ENCODE results near the gene XYLT1. TPM values are rescaled to one million over a fixed set of nuclear protein-coding genes. Genes with fewer than 3 reads are reported as not detected.
A peak's percentile ranks its signal among the peaks of the same experiment; 100 is the strongest.

The XYLT1 gene
- total RNA-seq, 5 donors from 2014 or later (not counting 1 experiment from before 2014, with no cell fraction given), result 25.8 to 70.6 (median 57.8) TPM

GRCh38 chr16:17346621-17347569 lies 123.9 kb downstream of the XYLT1 start:
- Histone ChIP-seq H3K9me3 (no peaks in the 10 kb centered on the region), H3K27me3 (replicated peaks in 1 of 2; ENCODE audit: control insufficient read depth in 2 of 2, extremely low read depth in 1 of 2, insufficient read depth in 2 of 2, low read length in 1 of 2) (no peaks in the 10 kb centered on the region), H3K27ac (ENCODE audit: low read length) (peak overlapping the region; percentile 61), H3K36me3 (ENCODE audit: control insufficient read depth in 2 of 2, extremely low read depth in 1 of 2, insufficient read depth in 1 of 2, low read length in 1 of 2) (peaks cover 0 to 2% of the 10 kb centered on the region in 2 donors), H3K4me1 (ENCODE audit: control insufficient read depth in 1 of 2, extremely low read depth in 1 of 2, insufficient read depth in 2 of 2, low read length in 2 of 2) (peaks cover 23 to 73% of the 10 kb centered on the region in 2 experiments), H3K4me3 (ENCODE audit: control insufficient read depth in 1 of 2, extremely low read depth in 1 of 2, low read length in 1 of 2) (no peak overlapping the region)
- POLR2A ChIA-PET, result interaction anchor here (0.6 to 1.0 kb wide), 7 partner anchors 11 to 122 kb away, joined by 3 to 8 read pairs (median 4); no protein-coding TSS in a partner anchor
- Mint-ChIP-seq H3K4me1 (peaks cover 73 to 85% (median 76%) of the 10 kb centered on the region in 3 donors), H3K27ac (peak overlapping the region; percentile 87 to 91), H3K36me3 (peaks cover 29% of the 10 kb centered on the region), H3K9me3 (no peaks in the 10 kb centered on the region), H3K27me3 (no peaks in the 10 kb centered on the region), H3K4me3 (peak overlapping the region; percentile 37 to 62 (median 43))
- CTCF ChIA-PET, result interaction anchor here (1.0 to 1.2 kb wide), 2 partner anchors 12 to 13 kb away, joined by 3 to 7 read pairs; no protein-coding TSS in a partner anchor
- DNase-seq (no peak), ATAC-seq (replicated peaks in 1 of 4) (peak in 3 of 4 experiments; percentile 36 to 59 (median 54))
- WGBS (ENCODE audit: insufficient coverage), result 33% methylated on average over 4 of the region's 12 CpGs

- Mint-ChIP-seq H3K27me3 (no peaks in the 10 kb centered on the region), H3K4me3 (peak overlapping the region in 1 of 3 donors; percentile 65), H3K4me1 (peaks cover 76 to 89% (median 85%) of the 10 kb centered on the region in 3 donors), H3K36me3 (peaks cover 20% of the 10 kb centered on the region), H3K9me3 (no peaks in the 10 kb centered on the region), H3K27ac (peak overlapping the region; percentile 45 to 63)
- H3K27ac ChIP-seq (ENCODE audit: low read length), result no peak overlapping the region
- ChIA-PET CTCF (interaction anchor here in 1 of 2 donors (0.6 to 1.2 kb wide), 2 partner anchors 15 to 1921 kb away, joined by 3 read pairs; no protein-coding TSS in a partner anchor), POLR2A (interaction anchor here (0.8 to 1.0 kb wide), 2 partner anchors 12 to 20 kb away, joined by 3 to 7 read pairs; no protein-coding TSS in a partner anchor)
- DNase-seq (no peak), ATAC-seq (replicated peaks in 1 of 4) (peak in 1 of 4 experiments; percentile 13)
- 71% methylated on average over 5 of the region's 5 CpGs for WGBS (ENCODE audit: insufficient coverage)
- peaks cover 40 to 81% of the 10 kb centered on the region in 2 experiments for H3K4me1 ChIP-seq (ENCODE audit: control insufficient read depth in 1 of 2, extremely low read depth in 1 of 2, insufficient read depth in 2 of 2, low read length in 2 of 2)
- H3K27me3 ChIP-seq (replicated peaks in 1 of 2; ENCODE audit: control insufficient read depth in 2 of 2, extremely low read depth in 1 of 2, insufficient read depth in 2 of 2, low read length in 1 of 2), result no peaks in the 10 kb centered on the region
- H3K36me3 ChIP-seq (ENCODE audit: control insufficient read depth in 2 of 2, extremely low read depth in 1 of 2, insufficient read depth in 1 of 2, low read length in 1 of 2), result peaks cover 0 to 2% of the 10 kb centered on the region in 2 donors
- H3K4me3 ChIP-seq (ENCODE audit: control insufficient read depth in 1 of 2, extremely low read depth in 1 of 2, low read length in 1 of 2), result no peak overlapping the region
- H3K9me3 ChIP-seq, result no peaks in the 10 kb centered on the region
Measured at GRCh38 chr16:17345043-17345442, 125.7 kb downstream of the XYLT1 start.

- CTCF ChIA-PET, result interaction anchor here in 1 of 2 donors (0.6 kb wide), 1 partner anchor 1415 kb away, joined by 3 read pairs; no protein-coding TSS in a partner anchor
- H3K9me3 Mint-ChIP-seq, result no peaks in the 10 kb centered on the region
- POLR2A ChIA-PET, result interaction anchor here in 1 of 2 donors (1.0 to 1.5 kb wide), 2 partner anchors 20 to 26 kb away, joined by 4 to 11 read pairs; no protein-coding TSS in a partner anchor
- H3K36me3 Mint-ChIP-seq, result peaks cover 12% of the 10 kb centered on the region
- H3K36me3 ChIP-seq (ENCODE audit: control insufficient read depth in 2 of 2, extremely low read depth in 1 of 2, insufficient read depth in 1 of 2, low read length in 1 of 2), result peaks cover 0 to 2% of the 10 kb centered on the region in 2 donors
- peak overlapping the region; percentile 86 to 87 for H3K27ac Mint-ChIP-seq
- H3K27me3 ChIP-seq (replicated peaks in 1 of 2; ENCODE audit: control insufficient read depth in 2 of 2, extremely low read depth in 1 of 2, insufficient read depth in 2 of 2, low read length in 1 of 2), result no peaks in the 10 kb centered on the region
- DNase-seq, result peak in 13 of 35 experiments; percentile 12 to 57 (median 28)
- peak in 1 of 4 experiments; percentile 16 for ATAC-seq (replicated peaks in 1 of 4)
- no peaks in the 10 kb centered on the region for H3K27me3 Mint-ChIP-seq
- H3K27ac ChIP-seq (ENCODE audit: low read length), result peak overlapping the region; percentile 24
- peak overlapping the region; percentile 15 to 65 (median 39) for H3K4me3 Mint-ChIP-seq
- no peaks in the 10 kb centered on the region for H3K9me3 ChIP-seq
- H3K4me3 ChIP-seq (ENCODE audit: control insufficient read depth in 1 of 2, extremely low read depth in 1 of 2, low read length in 1 of 2), result no peak overlapping the region
- peaks cover 78 to 84% (median 79%) of the 10 kb centered on the region in 3 donors for H3K4me1 Mint-ChIP-seq
- H3K4me1 ChIP-seq (ENCODE audit: control insufficient read depth in 1 of 2, extremely low read depth in 1 of 2, insufficient read depth in 2 of 2, low read length in 2 of 2), result peaks cover 40 to 80% of the 10 kb centered on the region in 2 experiments
- 68% methylated on average over 3 of the region's 8 CpGs for WGBS (ENCODE audit: insufficient coverage)
Measured at GRCh38 chr16:17343728-17344127, 127.0 kb downstream of the XYLT1 start.

GRCh38 chr16:17343028-17343427 lies 127.7 kb downstream of the XYLT1 start:
- peak overlapping the region in 1 of 2 donors; percentile 6 for H3K4me3 ChIP-seq (ENCODE audit: control insufficient read depth in 1 of 2, extremely low read depth in 1 of 2, low read length in 1 of 2)

GRCh38 chr16:17342031-17342430 lies 128.7 kb downstream of the XYLT1 start:
- peak overlapping the region; percentile 58 to 82 for H3K27ac Mint-ChIP-seq
- POLR2A ChIA-PET, result no interaction called here
- no peak overlapping the region for H3K27ac ChIP-seq (ENCODE audit: low read length)
- DNase-seq (no peak), ATAC-seq (replicated peaks in 1 of 4) (no peak)
- H3K9me3 ChIP-seq, result no peaks in the 10 kb centered on the region
- no peaks in the 10 kb centered on the region for H3K27me3 ChIP-seq (replicated peaks in 1 of 2; ENCODE audit: control insufficient read depth in 2 of 2, extremely low read depth in 1 of 2, insufficient read depth in 2 of 2, low read length in 1 of 2)
- no peaks in the 10 kb centered on the region for H3K27me3 Mint-ChIP-seq
- CTCF ChIA-PET, result no interaction called here
- peaks cover 36 to 63% of the 10 kb centered on the region in 2 experiments for H3K4me1 ChIP-seq (ENCODE audit: control insufficient read depth in 1 of 2, extremely low read depth in 1 of 2, insufficient read depth in 2 of 2, low read length in 2 of 2)
- H3K4me3 Mint-ChIP-seq, result peak overlapping the region in 2 of 3 donors; percentile 35 to 65
- H3K36me3 ChIP-seq (ENCODE audit: control insufficient read depth in 2 of 2, extremely low read depth in 1 of 2, insufficient read depth in 1 of 2, low read length in 1 of 2), result no peaks in the 10 kb centered on the region
- WGBS (ENCODE audit: insufficient coverage), result 88% methylated on average over 1 of the region's 2 CpGs
- H3K36me3 Mint-ChIP-seq, result peaks cover 4% of the 10 kb centered on the region
- H3K4me1 Mint-ChIP-seq, result peaks cover 66 to 74% (median 74%) of the 10 kb centered on the region in 3 donors
- H3K9me3 Mint-ChIP-seq, result no peaks in the 10 kb centered on the region
- no peak overlapping the region for H3K4me3 ChIP-seq (ENCODE audit: control insufficient read depth in 1 of 2, extremely low read depth in 1 of 2, low read length in 1 of 2)

More at GRCh38 chr16:17343028-17343427, 127.7 kb downstream of the XYLT1 start:
- Mint-ChIP-seq H3K27me3 (no peaks in the 10 kb centered on the region), H3K4me1 (peaks cover 74 to 80% (median 76%) of the 10 kb centered on the region in 3 donors), H3K9me3 (no peaks in the 10 kb centered on the region), H3K4me3 (peak overlapping the region; percentile 46 to 65 (median 60)), H3K36me3 (peaks cover 9% of the 10 kb centered on the region), H3K27ac (peak overlapping the region; percentile 86 to 87)
- H3K27me3 ChIP-seq (replicated peaks in 1 of 2; ENCODE audit: control insufficient read depth in 2 of 2, extremely low read depth in 1 of 2, insufficient read depth in 2 of 2, low read length in 1 of 2), result no peaks in the 10 kb centered on the region
- peak overlapping the region; percentile 24 for H3K27ac ChIP-seq (ENCODE audit: low read length)
- peaks cover 0 to 1% of the 10 kb centered on the region in 2 donors for H3K36me3 ChIP-seq (ENCODE audit: control insufficient read depth in 2 of 2, extremely low read depth in 1 of 2, insufficient read depth in 1 of 2, low read length in 1 of 2)
- H3K9me3 ChIP-seq, result no peaks in the 10 kb centered on the region
- DNase-seq (peak in 34 of 35 experiments; percentile 14 to 83 (median 56)), ATAC-seq (replicated peaks in 1 of 4) (peak; percentile 38 to 91 (median 54))
- WGBS (ENCODE audit: insufficient coverage), result 16% methylated on average over 10 of the region's 10 CpGs
- ChIA-PET CTCF (interaction anchor here in 1 of 2 donors (0.6 kb wide), 1 partner anchor 1416 kb away, joined by 3 read pairs; no protein-coding TSS in a partner anchor), POLR2A (interaction anchor here in 1 of 2 donors (0.6 to 1.5 kb wide), 3 partner anchors 27 to 1424 kb away, joined by 3 to 11 read pairs (median 4); no protein-coding TSS in a partner anchor)
- peaks cover 38 to 73% of the 10 kb centered on the region in 2 experiments for H3K4me1 ChIP-seq (ENCODE audit: control insufficient read depth in 1 of 2, extremely low read depth in 1 of 2, insufficient read depth in 2 of 2, low read length in 2 of 2)

Data from T-cell (primary cell).